Globus pallidus (tissue), 1 donor: ENCODE results near the gene OLR1.
A peak's percentile ranks its signal among the peaks of the same experiment; 100 is the strongest.
"Not testable (repeated sequence)": the region's sequence is repeated elsewhere in the genome, so short reads cannot be mapped to it uniquely, and the experiment has no call there.

Source experiments
- DNase-seq: peaks from one replicate; pipeline ENCODE4 v3.0.0-alpha.2; 2015; ENCODE audit warnings: low spot score

The OLR1 gene

GRCh38 chr12:10190558-10191388 lies 18.8 kb upstream of the OLR1 start:
- DNase-seq = peak; percentile 73

DNA sequence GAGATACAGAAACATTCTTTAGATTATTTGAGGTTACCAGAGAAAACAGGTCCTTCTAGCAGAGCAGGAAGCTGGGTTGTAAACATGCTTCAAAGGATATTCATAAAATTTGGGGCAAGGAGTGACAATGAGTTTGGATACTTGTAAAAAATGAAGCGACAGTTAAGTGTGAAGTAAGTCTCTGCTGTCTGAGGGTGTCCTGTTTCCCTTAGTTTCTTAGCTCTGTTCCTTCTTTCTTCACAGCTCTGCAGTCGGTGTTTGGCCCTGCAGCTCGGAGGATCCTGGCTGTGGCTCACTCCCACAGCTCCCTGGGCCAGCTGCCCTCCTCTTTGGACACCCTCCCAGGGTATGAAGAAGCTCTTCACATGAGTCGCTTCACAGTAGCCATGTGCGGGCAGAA lies 17.7 kb upstream of the OLR1 start:
- DNase-seq = no peak

DNA sequence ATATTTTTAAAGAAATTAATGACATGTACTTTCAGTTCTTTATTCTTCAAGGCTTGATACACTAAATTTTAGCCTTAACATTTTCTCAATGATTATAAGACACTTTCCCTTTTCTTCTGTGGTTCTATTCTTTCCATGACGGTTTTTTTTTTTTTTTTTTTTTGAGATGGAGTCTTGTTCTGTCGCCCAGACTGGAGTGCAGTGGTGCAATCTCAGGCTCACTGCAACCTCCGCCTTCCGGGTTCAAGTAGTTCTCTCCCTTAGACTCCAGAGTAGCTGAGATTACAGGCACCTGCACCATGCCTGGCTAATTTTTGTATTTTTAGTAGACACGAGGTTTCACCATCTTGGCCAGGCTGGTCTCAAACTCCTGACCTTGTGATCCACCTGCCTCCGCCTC lies 15.0 kb upstream of the OLR1 start:
- not testable (repeated sequence) for DNase-seq

DNA sequence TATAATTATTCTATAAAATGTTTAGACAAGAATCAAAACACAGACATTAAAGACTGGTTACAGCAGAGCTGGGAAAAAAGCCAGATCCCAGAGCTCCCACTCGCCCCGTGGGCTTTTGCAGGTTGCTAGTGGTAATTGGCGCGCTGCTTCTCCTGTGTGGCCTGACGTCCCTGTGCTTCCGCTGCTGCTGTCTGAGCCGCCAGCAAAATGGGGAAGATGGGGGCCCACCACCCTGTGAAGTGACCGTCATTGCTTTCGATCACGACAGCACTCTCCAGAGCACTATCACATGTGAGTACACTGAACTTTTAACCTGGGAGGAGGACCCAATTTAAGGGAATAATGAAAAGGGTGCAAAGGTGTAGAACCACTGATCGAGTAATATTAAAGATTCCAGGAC lies 14.4 kb upstream of the OLR1 start:
- peak; percentile 71 for DNase-seq

- no peak for DNase-seq
Measured at GRCh38 chr12:10184261-10184843, 12.4 kb upstream of the OLR1 start.

- no peak for DNase-seq
Measured at GRCh38 chr12:10182354-10183049, 10.6 kb upstream of the OLR1 start.

DNA sequence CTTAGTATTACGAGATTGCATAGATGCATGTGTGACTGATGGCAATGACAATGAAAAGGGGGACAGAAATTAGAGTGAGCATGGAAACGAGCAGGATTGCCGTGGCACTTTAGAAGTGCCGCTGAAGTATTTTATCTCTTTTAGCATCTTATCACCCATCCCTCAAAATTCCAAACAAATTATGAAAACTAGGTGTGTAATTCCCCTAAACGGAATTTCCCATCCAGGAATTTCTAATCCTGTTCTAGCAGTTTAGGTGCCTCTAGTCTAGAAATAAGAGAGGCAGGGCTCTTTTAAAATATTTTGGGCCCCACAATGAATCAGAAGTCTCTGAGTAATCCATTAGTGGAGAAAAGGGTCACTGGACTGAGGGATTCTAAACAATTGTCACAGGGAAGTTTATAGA lies 7.8 kb upstream of the OLR1 start:
- DNase-seq = no peak

- DNase-seq = no peak
Measured at GRCh38 chr12:10178821-10179220, 6.9 kb upstream of the OLR1 start, which contains the start of gene TMEM52B. TMEM52B (plus strand) TSS chr12:10179032; CDS start chr12:10179575, 543 bp downstream.

DNA sequence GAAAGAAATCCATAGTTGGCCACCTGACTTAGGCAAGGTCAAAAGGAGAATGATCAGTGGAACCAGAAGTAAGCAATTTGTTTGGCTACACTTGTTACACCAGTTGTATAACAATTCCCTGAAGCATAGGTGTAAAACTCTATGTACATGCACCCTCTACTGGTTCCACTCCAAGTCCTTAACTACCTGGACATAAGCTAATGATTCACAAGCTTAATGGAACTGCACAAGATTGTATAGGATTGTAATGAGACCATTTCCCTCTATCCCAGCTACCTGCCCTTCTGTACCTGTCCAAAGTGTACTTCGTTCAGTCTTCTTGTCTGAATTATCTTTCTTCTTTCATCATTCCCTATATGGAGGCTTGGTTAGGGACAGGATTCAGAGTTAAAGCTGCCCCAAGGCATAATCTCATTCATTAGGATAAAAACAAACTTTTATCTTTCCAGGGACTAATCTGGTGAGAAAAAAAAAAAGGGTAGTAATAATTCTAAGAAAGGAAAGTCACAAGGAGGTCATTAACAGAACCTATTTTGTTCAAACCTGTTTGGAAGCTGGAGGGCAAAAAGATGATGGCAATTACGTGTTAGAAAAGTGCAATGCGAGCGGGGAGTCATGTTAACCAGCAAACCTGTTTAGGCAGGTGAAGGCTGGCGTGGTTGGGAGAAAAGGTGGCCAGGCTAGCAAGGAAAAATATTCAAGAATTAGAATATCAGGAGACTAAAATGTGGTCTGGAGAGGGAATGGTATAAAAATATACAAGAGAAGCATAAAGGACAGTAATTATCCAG lies 4.1 kb upstream of the OLR1 start:
- no peak for DNase-seq

DNA sequence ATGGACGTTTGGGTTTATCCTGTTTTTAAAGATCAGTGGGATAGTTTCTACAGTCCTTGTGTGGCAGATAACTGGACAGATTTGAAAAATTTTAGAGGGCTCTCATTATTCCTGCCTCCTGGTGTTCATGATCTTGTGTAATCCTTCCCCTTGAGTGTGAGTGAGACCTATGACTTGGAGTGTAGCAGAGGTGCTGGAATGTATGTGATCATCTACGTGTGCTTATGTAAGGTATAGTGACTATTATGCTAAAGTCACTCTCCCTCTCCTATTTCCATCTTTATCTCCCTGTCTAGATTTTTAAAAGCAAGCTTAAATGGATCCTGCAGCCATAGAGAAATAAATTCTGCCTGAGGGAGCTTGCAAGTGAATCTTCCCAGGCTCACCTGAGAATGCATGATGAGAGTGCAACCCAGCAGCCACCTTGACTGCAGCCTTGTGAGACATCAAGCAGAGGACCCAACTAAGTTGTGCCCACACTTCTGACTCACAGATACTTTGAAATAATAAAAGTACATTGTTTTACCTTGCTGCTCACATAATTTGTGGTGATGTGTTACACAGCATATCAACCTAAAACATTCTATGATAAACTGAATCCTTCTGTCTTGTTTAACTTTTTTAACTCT lies 3.2 kb upstream of the OLR1 start:
- no peak for DNase-seq

DNA sequence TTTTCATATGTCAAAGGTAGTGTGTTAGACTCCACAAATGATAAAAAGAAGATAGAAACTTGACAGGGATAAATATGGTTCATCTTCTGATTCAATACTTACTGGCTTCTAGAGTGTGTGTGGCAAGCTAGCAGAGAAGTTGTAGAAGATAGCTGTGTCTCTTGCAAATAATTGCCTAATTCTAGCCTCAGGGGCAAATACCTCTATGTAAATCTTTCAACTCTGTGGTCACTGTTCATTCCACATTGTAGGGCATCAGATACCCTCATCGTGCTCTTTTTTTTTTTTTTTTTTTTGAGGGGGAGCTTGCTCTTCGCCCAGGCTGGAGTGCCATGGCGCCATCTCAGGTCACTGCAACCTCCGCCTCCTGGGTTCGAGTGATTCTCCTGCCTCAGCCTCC lies 1.7 kb downstream of the OLR1 start:
- DNase-seq = no peak

DNA sequence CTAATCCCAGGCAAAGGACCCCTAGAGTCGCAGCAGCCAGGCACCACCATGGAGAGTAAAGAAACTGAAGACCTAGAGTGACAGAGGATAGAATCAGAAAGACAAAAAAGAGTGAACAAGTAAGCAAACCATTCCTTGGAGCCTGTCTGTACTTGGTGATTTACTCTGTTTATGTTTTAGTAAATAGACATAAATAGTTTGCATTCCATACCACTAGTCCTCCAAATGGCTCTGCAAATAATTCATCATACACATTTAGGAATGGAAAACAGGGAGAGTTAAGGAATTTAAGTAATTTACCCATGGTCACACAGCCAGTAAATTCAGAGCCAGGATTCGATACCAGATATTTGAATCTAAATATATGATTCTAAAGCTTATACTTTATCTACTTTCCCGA lies 2.8 kb downstream of the OLR1 start:
- no peak for DNase-seq

GRCh38 chr12:10167599-10167998 lies 4.3 kb downstream of the OLR1 start:
- DNase-seq = peak; percentile 57

DNA sequence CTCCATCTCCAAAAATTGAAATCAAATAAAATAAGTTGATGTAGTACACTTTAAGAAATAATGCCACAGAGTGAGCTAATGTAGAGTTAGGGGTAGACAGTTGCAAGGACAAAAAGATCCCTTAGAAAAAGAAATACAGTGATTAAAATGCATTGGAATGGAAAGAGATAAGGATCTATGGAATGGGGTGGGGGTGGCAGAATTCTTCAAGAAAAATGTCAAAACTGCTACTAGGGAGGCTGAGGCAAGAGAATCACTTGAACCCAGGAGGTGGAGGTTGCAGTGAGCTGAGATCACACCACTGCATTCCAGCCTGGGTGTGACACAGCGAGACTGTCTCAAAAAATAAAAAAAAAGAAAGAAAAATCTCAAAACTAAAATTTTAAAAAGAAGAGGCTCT lies 6.5 kb downstream of the OLR1 start:
- no peak for DNase-seq

DNA sequence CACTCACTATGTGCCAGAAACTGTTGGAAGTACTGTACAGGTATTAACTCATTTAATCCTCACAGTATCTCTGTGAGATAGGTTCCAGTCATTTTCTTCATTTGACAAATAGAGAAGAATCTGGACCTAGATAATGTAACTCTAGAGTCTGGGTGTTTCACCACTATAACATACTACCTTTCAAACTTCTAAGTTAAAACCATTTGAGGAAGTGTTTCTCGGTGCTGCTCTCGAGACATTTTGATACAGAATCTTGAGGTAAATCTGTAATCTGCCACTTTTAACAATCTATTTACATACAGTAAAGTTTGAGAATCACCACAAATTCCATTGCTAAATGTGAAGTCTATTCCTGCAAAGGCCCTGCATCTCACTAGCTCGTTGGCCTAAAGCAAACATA lies 8.8 kb downstream of the OLR1 start:
- no peak for DNase-seq

- no peak for DNase-seq
Measured at GRCh38 chr12:10160617-10161385, 11.1 kb downstream of the OLR1 start.

GRCh38 chr12:10159280-10159679 lies 12.7 kb downstream of the OLR1 start:
- no peak for DNase-seq

GRCh38 chr12:10158406-10158805 lies 13.5 kb downstream of the OLR1 start:
- no peak for DNase-seq

- DNase-seq = no peak
Measured at GRCh38 chr12:10155966-10156365, 16.0 kb downstream of the OLR1 start.

DNA sequence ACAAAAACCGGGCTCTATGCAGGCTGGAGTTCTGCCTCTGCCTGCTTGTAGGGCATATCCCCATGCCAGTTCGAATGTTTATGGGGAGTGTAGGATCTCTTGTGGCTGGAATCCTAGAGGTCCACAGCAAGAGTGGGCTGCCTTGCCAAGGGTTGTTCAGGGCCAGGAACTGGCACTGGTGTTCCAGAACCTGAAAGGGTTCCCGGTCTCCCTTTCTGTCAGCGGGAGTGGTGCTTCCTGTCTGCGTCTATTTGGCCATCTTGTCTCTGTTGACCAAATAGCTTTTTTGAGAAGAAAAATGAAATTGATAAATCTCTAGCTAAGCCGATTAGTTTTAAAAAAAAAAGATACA lies 17.8 kb downstream of the OLR1 start:
- DNase-seq = no peak
